ENCODE results near the gene DOLK. TPM values are rescaled to one million over a fixed set of nuclear protein-coding genes. Genes with fewer than 3 reads are reported as not detected.
A peak's percentile ranks its signal among the peaks of the same experiment; 100 is the strongest.

The DOLK gene
- total RNA-seq, 1 experiment from 2014 or later, result 20.1 TPM

- Histone ChIP-seq H2AFZ (ENCODE audit: low read length) (no peak overlapping the region), H2BK5ac (ENCODE audit: insufficient read length, low read length) (no peak overlapping the region), H4K5ac (ENCODE audit: insufficient read length, low read depth, low read length) (no peak overlapping the region), H3K79me2 (ENCODE audit: insufficient read depth, low read length) (no peaks in the 10 kb centered on the region; the same call in 1 of the 2 replicates), H3K27ac (ENCODE audit: insufficient read length, low read depth, low read length) (no peak overlapping the region), H4K8ac (replicated peaks; ENCODE audit: insufficient read length, low read depth, low read length) (no peak overlapping the region), H3K14ac (ENCODE audit: insufficient read depth, low read length) (no peak overlapping the region), H3K23ac (ENCODE audit: insufficient read length, low read depth, low read length) (no peak overlapping the region), H3K56ac (ENCODE audit: insufficient read length, low read depth, low read length) (no peak overlapping the region), H3T11ph (ENCODE audit: low read length) (no peak overlapping the region), H3K4ac (ENCODE audit: low read depth, low read length) (no peak overlapping the region), H3K27me3 (ENCODE audit: insufficient read depth, low read length) (no peaks in the 10 kb centered on the region), H2BK12ac (ENCODE audit: insufficient read length, low read depth, low read length) (no peak overlapping the region), H4K20me1 (ENCODE audit: control insufficient read depth, insufficient read depth, insufficient read length) (peaks cover 4% of the 10 kb centered on the region), H3K79me1 (ENCODE audit: insufficient read depth, low read depth, low read length, poor library complexity, severe bottlenecking) (no peaks in the 10 kb centered on the region), H3K9ac (ENCODE audit: extremely low read depth, insufficient read length, low read length) (no peak overlapping the region), H2BK15ac (ENCODE audit: low read depth, low read length) (no peak overlapping the region), H2BK20ac (ENCODE audit: low read depth, low read length, poor library complexity, severe bottlenecking) (no peak overlapping the region), H3K18ac (ENCODE audit: insufficient read length, low read depth, low read length) (no peak overlapping the region), H3K4me2 (ENCODE audit: insufficient read depth, insufficient read length, low read length) (no peak overlapping the region), H2BK120ac (ENCODE audit: low read depth, low read length, poor library complexity, severe bottlenecking) (no peak overlapping the region), H3K23me2 (ENCODE audit: insufficient read length, low read depth, low read length, poor library complexity, severe bottlenecking) (peaks cover 12% of the 10 kb centered on the region), H3K4me1 (ENCODE audit: insufficient read depth, low read length) (peaks cover 4% of the 10 kb centered on the region; the same call in 1 of the 2 replicates), H3K9me3 (ENCODE audit: control insufficient read depth, low read depth, low read length) (no peaks in the 10 kb centered on the region), H2AK5ac (ENCODE audit: insufficient read length, low read length) (no peak overlapping the region), H4K91ac (ENCODE audit: insufficient read length, low read depth, low read length) (no peak overlapping the region)
- Mint-ChIP-seq H3K4me1 (peaks cover 11 to 17% of the 10 kb centered on the region in 2 experiments), H3K9me3 (no peaks in the 10 kb centered on the region), H3K4me3 (no peak overlapping the region), H3K27ac (peak overlapping the region in 1 of 3 experiments; percentile 39; a peak in 3 of 7 replicates), H3K27me3 (ENCODE audit: low read depth) (peaks cover 2% of the 10 kb centered on the region; the same call in 1 of the 2 replicates), H3K36me3 (ENCODE audit: insufficient read depth in 1 of 3, low read depth in 3 of 3) (peaks cover 11 to 15% (median 12%) of the 10 kb centered on the region in 3 experiments)
- WGBS (ENCODE audit: extremely low coverage, insufficient read length, low lambda C conversion rate), result no CpG with 5 or more reads among the region's 7 CpGs
- no peak for TF ChIP-seq CTCF (conservative IDR thresholded peaks at IDR 0.05)
- no peak for DNase-seq
Observed at GRCh38 chr9:128943832-128944620, 3.4 kb downstream of the DOLK start.
